Stimulated activated CD8-positive, alpha-beta memory T cell treated with anti-CD3 and anti-CD28 coated beads, Interleukin-7, amount 100 ng/mL, for 1 hour (primary cell): ENCODE results near the gene SHC2.
"Not testable (repeated sequence)": the region's sequence is repeated elsewhere in the genome, so short reads cannot be mapped to it uniquely, and the experiment has no call there.

Experiments used
- DNase-seq, 2 donors: peaks; one replicate each; pipeline ENCODE4 v3.0.0-alpha.2; 2020; ENCODE audit warnings: low read depth in 2 of 2

Gene SHC2

GRCh38 chr19:406135-406781, 54.6 kb downstream of the SHC2 start:
- DNase-seq, result no peak

GRCh38 chr19:405121-405965, 55.5 kb downstream of the SHC2 start:
- DNase-seq, result no peak

- DNase-seq, result no peak
These were observed 57.4 kb downstream of the SHC2 start for GRCh38 chr19:403221-404027.

- no peak for DNase-seq
These were observed 58.0 kb downstream of the SHC2 start for GRCh38 chr19:402786-403185.

- no peak for DNase-seq
These were observed 58.8 kb downstream of the SHC2 start for GRCh38 chr19:401866-402511.

- no peak for DNase-seq
These were observed 59.6 kb downstream of the SHC2 start for GRCh38 chr19:400976-401865.

GRCh38 chr19:399370-399769, 61.5 kb downstream of the SHC2 start:
- DNase-seq, result no peak

GRCh38 chr19:398719-399118, 62.1 kb downstream of the SHC2 start:
- DNase-seq, result no peak

- DNase-seq, result no peak
These were observed 62.7 kb downstream of the SHC2 start for GRCh38 chr19:397941-398706.

- no peak for DNase-seq
These were observed 63.5 kb downstream of the SHC2 start for GRCh38 chr19:397321-397720.

GRCh38 chr19:395467-395866, 65.4 kb downstream of the SHC2 start:
- DNase-seq, result no peak

- not testable (repeated sequence) for DNase-seq
These were observed 66.0 kb downstream of the SHC2 start for GRCh38 chr19:394857-395256.

GRCh38 chr19:393560-393959, 67.3 kb downstream of the SHC2 start:
- DNase-seq, result not testable (repeated sequence)

GRCh38 chr19:392375-392970, 68.4 kb downstream of the SHC2 start:
- no peak for DNase-seq

- no peak for DNase-seq
These were observed 69.0 kb downstream of the SHC2 start for GRCh38 chr19:391726-392374.

GRCh38 chr19:391207-391557, 69.7 kb downstream of the SHC2 start:
- no peak for DNase-seq

GRCh38 chr19:390386-391206, 70.2 kb downstream of the SHC2 start:
- DNase-seq, result no peak

GRCh38 chr19:389935-390289, 70.9 kb downstream of the SHC2 start:
- DNase-seq, result no peak
